K562 (cell line): ENCODE measurements around the gene SRPK1. TPM values are rescaled to one million over a fixed set of nuclear protein-coding genes. Genes with fewer than 3 reads are reported as not detected.

Experiments used
- ARNT ChIP-seq, 2 experiments: fragments of 450-650 bp; IDR thresholded peaks; 2 replicates each; pipeline ENCODE4 v1.6.1; 2016; ENCODE audit warnings: mild to moderate bottlenecking in 1 of 2
- DMBX1 ChIP-seq: fragments of 250-450 bp; sonication (Bioruptor Pico); IDR thresholded peaks from 2 replicates; pipeline ENCODE4 v1.8.0; 2022; ENCODE audit warnings: inconsistent platforms, mild to moderate bottlenecking, moderate library complexity, borderline replicate concordance
- FOXP1 ChIP-seq: sonication (generic); formaldehyde crosslinking; IDR thresholded peaks from 2 replicates; pipeline ENCODE4 v1.8.0; 2022; ENCODE audit warnings: mild to moderate bottlenecking, missing genetic modification reagents
- GABPA ChIP-seq: fragments of 200-800 bp; sonication (Bioruptor generic); conservative IDR thresholded peaks from 2 replicates; pipeline ENCODE4 v1.6.1; 2016; ENCODE audit warnings: low read depth, missing genetic modification characterization, missing compliant biosample characterization
- GTF2E2 ChIP-seq: fragments of 200-800 bp; sonication (Bioruptor generic); IDR thresholded peaks from 2 replicates; pipeline ENCODE4 v1.6.1; 2016; ENCODE audit warnings: missing genetic modification characterization, missing compliant biosample characterization
- NELFE ChIP-seq: IDR thresholded peaks from 2 replicates; pipeline ENCODE4 v1.6.1; 2011; ENCODE audit warnings: mild to moderate bottlenecking; ENCODE audit not compliant: insufficient read depth, insufficient read length
- SIX5 ChIP-seq, 2 experiments: IDR thresholded peaks; 2 replicates each; pipeline ENCODE4 v1.6.1; 2011; ENCODE audit warnings: low read length in 2 of 2, borderline replicate concordance in 1 of 2, low read depth in 1 of 2, mild to moderate bottlenecking in 1 of 2, moderate library complexity in 1 of 2; ENCODE audit not compliant: insufficient read depth in 1 of 2
- STAT5A ChIP-seq: IDR thresholded peaks from 2 replicates; pipeline ENCODE4 v1.6.1; 2012; ENCODE audit warnings: low read length, inconsistent platforms, borderline replicate concordance
- YBX1 ChIP-seq: fragments of 450-650 bp; IDR thresholded peaks from 2 replicates; pipeline ENCODE4 v1.7.1; 2016; ENCODE audit warnings: mild to moderate bottlenecking
- ZNF274 ChIP-seq: IDR thresholded peaks from 2 replicates; pipeline ENCODE4 v1.6.1; 2011; ENCODE audit warnings: low read depth, mild to moderate bottlenecking, low read length, moderate library complexity, borderline replicate concordance
- ZNF780A ChIP-seq: fragments of 250-450 bp; sonication (Bioruptor Pico); IDR thresholded peaks from 2 replicates; pipeline ENCODE4 v1.5.0; 2021; ENCODE audit warnings: mild to moderate bottlenecking
- polyA plus RNA-seq, 8 experiments: library from polyadenylated mRNA; depleted of rRNA in 4 of 8; stranded (reverse) in 5 of 8; unstranded in 3 of 8; fragments of >200 nt; fragmentation: Nextera tagmentation in 2 of 8; fragmentation: Illumina TruSeq in 1 of 8; extraction: Ambion mirVana in 2 of 8; extraction: Trizol in 1 of 8; gene quantifications; 2 replicates each; pipeline versions ENCODE4 v1.2.1 to v1.2.3, GENCODE V29; 2011 to 2014; ENCODE audit warnings: inconsistent platforms in 1 of 8, missing spikeins in 1 of 8
- total RNA-seq, 7 experiments: library from RNA; depleted of rRNA in 6 of 7; stranded (reverse); fragments of >200 nt in 6 of 7; fragmentation: Illumina TruSeq in 2 of 7; extraction: Trizol in 2 of 7; gene quantifications; 2 replicates each; pipeline versions ENCODE4 v1.2.1 to v1.2.3, GENCODE V29; 2011 to 2021; ENCODE audit warnings: low replicate concordance in 1 of 7
- TF ChIP-seq, protein P1 (sequence below): fragments of 450-650 bp; IDR thresholded peaks from 2 replicates; pipeline ENCODE4 v1.6.1; 2017; ENCODE audit warnings: antibody characterized with exemption, mild to moderate bottlenecking
- TF ChIP-seq, protein P2 (sequence below): sonication (generic); formaldehyde crosslinking; IDR thresholded peaks from 2 replicates; pipeline ENCODE4 v1.8.0; 2023; ENCODE audit warnings: mild to moderate bottlenecking, missing genetic modification reagents
- TF ChIP-seq, protein P3 (sequence below): IDR thresholded peaks from 2 replicates; pipeline ENCODE4 v1.6.1; 2011; ENCODE audit warnings: borderline replicate concordance, low read depth, mild to moderate bottlenecking, moderate library complexity, low read length; ENCODE audit not compliant: insufficient read depth, poor library complexity, severe bottlenecking
- TF ChIP-seq, protein P4 (sequence below): fragments of 250-450 bp; sonication (Bioruptor Pico); IDR thresholded peaks from 2 replicates; pipeline ENCODE4 v1.8.0; 2021; ENCODE audit warnings: moderate library complexity, mild to moderate bottlenecking, inconsistent platforms

SRPK1 gene
- total and polyA plus RNA-seq, 9 of the 15 experiments (the other 6 are each of a cell fraction or from before 2014, with no cell fraction given), result 99.6 to 185 (median 159) TPM

DNA sequence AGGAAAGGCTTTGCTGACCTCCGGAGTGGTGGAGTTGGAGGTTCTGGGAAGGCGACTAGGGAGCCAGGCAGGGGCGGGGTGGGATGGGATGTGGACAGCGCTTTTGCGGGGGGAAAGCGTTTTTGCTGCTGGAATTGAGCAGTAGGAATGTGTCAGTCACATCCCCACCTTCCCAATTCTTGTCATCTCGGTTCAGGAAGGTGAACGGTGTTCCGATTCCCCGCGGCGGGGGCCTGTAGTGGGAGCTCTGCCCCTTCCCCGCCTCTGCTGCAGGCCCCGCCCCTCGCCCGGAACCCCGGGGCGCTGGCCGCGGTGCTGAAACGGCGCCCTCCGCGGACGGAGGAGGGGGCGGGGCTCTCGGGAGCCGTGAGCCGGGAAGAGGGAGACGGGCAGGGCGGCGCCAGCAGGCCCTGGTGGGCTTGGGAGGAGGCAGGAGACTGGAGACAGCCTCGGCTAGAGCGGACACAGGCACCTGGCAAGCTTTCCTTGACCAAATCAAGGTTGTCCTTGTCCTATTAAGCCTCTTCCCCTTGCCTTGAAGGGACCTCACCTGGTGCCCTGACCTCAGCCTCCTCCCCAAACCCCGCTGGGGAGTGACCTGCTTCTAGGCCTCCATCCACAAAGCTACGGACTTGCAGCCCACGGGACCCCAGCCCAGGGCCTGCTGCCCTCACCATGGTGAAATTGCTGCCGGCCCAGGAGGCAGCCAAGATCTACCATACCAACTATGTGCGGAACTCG is 115.7 kb downstream of the SRPK1 start, which contains the start of gene LHFPL5 (continued):
- TF ChIP-seq, protein P1, sequence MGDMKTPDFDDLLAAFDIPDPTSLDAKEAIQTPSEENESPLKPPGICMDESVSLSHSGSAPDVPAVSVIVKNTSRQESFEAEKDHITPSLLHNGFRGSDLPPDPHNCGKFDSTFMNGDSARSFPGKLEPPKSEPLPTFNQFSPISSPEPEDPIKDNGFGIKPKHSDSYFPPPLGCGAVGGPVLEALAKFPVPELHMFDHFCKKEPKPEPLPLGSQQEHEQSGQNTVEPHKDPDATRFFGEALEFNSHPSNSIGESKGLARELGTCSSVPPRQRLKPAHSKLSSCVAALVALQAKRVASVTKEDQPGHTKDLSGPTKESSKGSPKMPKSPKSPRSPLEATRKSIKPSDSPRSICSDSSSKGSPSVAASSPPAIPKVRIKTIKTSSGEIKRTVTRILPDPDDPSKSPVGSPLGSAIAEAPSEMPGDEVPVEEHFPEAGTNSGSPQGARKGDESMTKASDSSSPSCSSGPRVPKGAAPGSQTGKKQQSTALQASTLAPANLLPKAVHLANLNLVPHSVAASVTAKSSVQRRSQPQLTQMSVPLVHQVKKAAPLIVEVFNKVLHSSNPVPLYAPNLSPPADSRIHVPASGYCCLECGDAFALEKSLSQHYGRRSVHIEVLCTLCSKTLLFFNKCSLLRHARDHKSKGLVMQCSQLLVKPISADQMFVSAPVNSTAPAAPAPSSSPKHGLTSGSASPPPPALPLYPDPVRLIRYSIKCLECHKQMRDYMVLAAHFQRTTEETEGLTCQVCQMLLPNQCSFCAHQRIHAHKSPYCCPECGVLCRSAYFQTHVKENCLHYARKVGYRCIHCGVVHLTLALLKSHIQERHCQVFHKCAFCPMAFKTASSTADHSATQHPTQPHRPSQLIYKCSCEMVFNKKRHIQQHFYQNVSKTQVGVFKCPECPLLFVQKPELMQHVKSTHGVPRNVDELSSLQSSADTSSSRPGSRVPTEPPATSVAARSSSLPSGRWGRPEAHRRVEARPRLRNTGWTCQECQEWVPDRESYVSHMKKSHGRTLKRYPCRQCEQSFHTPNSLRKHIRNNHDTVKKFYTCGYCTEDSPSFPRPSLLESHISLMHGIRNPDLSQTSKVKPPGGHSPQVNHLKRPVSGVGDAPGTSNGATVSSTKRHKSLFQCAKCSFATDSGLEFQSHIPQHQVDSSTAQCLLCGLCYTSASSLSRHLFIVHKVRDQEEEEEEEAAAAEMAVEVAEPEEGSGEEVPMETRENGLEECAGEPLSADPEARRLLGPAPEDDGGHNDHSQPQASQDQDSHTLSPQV, result no peak
- TF ChIP-seq, protein P2, sequence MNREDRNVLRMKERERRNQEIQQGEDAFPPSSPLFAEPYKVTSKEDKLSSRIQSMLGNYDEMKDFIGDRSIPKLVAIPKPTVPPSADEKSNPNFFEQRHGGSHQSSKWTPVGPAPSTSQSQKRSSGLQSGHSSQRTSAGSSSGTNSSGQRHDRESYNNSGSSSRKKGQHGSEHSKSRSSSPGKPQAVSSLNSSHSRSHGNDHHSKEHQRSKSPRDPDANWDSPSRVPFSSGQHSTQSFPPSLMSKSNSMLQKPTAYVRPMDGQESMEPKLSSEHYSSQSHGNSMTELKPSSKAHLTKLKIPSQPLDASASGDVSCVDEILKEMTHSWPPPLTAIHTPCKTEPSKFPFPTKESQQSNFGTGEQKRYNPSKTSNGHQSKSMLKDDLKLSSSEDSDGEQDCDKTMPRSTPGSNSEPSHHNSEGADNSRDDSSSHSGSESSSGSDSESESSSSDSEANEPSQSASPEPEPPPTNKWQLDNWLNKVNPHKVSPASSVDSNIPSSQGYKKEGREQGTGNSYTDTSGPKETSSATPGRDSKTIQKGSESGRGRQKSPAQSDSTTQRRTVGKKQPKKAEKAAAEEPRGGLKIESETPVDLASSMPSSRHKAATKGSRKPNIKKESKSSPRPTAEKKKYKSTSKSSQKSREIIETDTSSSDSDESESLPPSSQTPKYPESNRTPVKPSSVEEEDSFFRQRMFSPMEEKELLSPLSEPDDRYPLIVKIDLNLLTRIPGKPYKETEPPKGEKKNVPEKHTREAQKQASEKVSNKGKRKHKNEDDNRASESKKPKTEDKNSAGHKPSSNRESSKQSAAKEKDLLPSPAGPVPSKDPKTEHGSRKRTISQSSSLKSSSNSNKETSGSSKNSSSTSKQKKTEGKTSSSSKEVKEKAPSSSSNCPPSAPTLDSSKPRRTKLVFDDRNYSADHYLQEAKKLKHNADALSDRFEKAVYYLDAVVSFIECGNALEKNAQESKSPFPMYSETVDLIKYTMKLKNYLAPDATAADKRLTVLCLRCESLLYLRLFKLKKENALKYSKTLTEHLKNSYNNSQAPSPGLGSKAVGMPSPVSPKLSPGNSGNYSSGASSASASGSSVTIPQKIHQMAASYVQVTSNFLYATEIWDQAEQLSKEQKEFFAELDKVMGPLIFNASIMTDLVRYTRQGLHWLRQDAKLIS, result peak; percentile 92
- TF ChIP-seq ARNT (IDR thresholded peaks at IDR 0.05) (no peak), SIX5 (IDR thresholded peaks at IDR 0.05; ENCODE audit: borderline replicate concordance in 1 of 2, insufficient read depth in 1 of 2, low read depth in 1 of 2, low read length in 2 of 2) (no peak), ZNF780A (CRISPR knock-in tag) (no peak), NELFE (no peak), DMBX1 (CRISPR knock-in tag) (peak; percentile 75), FOXP1 (CRISPR knock-in tag) (peak; percentile 89; the same call in 1 of the 2 replicates), ZNF274 (no peak), YBX1 (no peak), GABPA (tag) (0 out of 2 replicates have a peak, but pooled peaks have one; percentile 13), STAT5A (no peak), GTF2E2 (no peak)
- TF ChIP-seq, protein P3, sequence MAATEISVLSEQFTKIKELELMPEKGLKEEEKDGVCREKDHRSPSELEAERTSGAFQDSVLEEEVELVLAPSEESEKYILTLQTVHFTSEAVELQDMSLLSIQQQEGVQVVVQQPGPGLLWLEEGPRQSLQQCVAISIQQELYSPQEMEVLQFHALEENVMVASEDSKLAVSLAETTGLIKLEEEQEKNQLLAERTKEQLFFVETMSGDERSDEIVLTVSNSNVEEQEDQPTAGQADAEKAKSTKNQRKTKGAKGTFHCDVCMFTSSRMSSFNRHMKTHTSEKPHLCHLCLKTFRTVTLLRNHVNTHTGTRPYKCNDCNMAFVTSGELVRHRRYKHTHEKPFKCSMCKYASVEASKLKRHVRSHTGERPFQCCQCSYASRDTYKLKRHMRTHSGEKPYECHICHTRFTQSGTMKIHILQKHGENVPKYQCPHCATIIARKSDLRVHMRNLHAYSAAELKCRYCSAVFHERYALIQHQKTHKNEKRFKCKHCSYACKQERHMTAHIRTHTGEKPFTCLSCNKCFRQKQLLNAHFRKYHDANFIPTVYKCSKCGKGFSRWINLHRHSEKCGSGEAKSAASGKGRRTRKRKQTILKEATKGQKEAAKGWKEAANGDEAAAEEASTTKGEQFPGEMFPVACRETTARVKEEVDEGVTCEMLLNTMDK, result no peak
- TF ChIP-seq, protein P4, sequence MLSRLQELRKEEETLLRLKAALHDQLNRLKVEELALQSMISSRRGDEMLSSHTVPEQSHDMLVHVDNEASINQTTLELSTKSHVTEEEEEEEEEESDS (CRISPR knock-in tag), result no peak
